Left cardiac atrium (tissue), 4 donors: Measurements from ENCODE around the gene PAF1. TPM values are rescaled to one million over a fixed set of nuclear protein-coding genes. Genes with fewer than 3 reads are reported as not detected.
A peak's percentile ranks its signal among the peaks of the same experiment; 100 is the strongest.
"Not testable (repeated sequence)": the region's sequence is repeated elsewhere in the genome, so short reads cannot be mapped to it uniquely, and the experiment has no call there.

Experiments used
- ATAC-seq, 2 donors: fragments of 200-7000 bp; cut with Tn5 transposase; one replicate each; pipeline ENCODE4 v1.9.1; 2020; ENCODE audit warnings: mild to moderate bottlenecking in 2 of 2, moderate library complexity in 2 of 2
- DNase-seq: peaks from one replicate; pipeline ENCODE4 v3.0.0-alpha.2; 2020
- intact Hi-C, 2 donors: fragments of 100-400 bp; cut with DNase I; formaldehyde crosslinking; loops; one replicate each; pipeline versions ENCODE4 v1.14.1 to v1.15.1; 2022 to 2023
- microRNA-seq, 2 donors: library from miRNA; unstranded; fragments of <30 nt; microRNA quantifications; one replicate each; pipeline ENCODE4 v1.2.0, GENCODE V29; 2020
- total RNA-seq, 2 donors: library from RNA; stranded (reverse); fragmentation: NEBNext Ultra II Directional; extraction: Animal tissue kit (Norgen Biotek cat#: 25700); gene quantifications; one replicate each; pipeline ENCODE4 v1.2.1, GENCODE V29; 2021
- donor health status: DM: no; HTN: yes; CAD: no.
- donor health status: DM: no; HTN: yes; CAD: no; lungs with severe emphysema.
- donor health status: DM: yes; HTN: yes; CAD: no.
- donor health status: Dilated cardiomyopathy.

The PAF1 gene
- total RNA-seq, 2 donors from 2014 or later = 34.5 to 38.4 TPM

- peak; percentile 99 for DNase-seq
- ATAC-seq = peak; percentile 96 to 97
- intact Hi-C loops = no loop called here
Measured at GRCh38 chr19:39341719-39342604, 48.9 kb downstream of the PAF1 start, which contains the start of gene SAMD4B. Gene SAMD4B, plus strand, starts transcription at chr19:39342421. Its CDS starts 14,473 bp downstream, at chr19:39356894.

- DNase-seq (peak; percentile 29), ATAC-seq (peak; percentile 0 to 15)
- intact Hi-C loops = no loop called here
Measured at GRCh38 chr19:39341129-39341718, 49.7 kb downstream of the PAF1 start.

GRCh38 chr19:39340156-39340555, 50.8 kb downstream of the PAF1 start:
- intact Hi-C loops, ATAC-seq, DNase-seq: not testable (repeated sequence)

- ATAC-seq (no peak), DNase-seq (no peak)
- intact Hi-C loops = no loop called here
Measured at GRCh38 chr19:39339674-39340073, 51.2 kb downstream of the PAF1 start.

- DNase-seq (no peak), ATAC-seq (no peak)
- intact Hi-C loops = no loop called here
Measured at GRCh38 chr19:39336483-39336882, 54.4 kb downstream of the PAF1 start.

Small RNAs within 50 kb of the gene (microRNA-seq; reads per million reads assigned to microRNA genes)
- 0 reads per million in 2 donors for gene MIR4530

Other genes with a start within 250 kb of the PAF1 start
- not detected for gene NCCRP1, start 194.1 kb downstream of the PAF1 start, total RNA-seq
- not detected for gene SYCN, start 186.8 kb downstream of the PAF1 start, total RNA-seq
- not detected for gene IFNL3, start 146.1 kb downstream of the PAF1 start, total RNA-seq
- gene IFNL4, start 142.2 kb downstream of the PAF1 start, total RNA-seq = not detected
- gene IFNL2, start 122.7 kb downstream of the PAF1 start, total RNA-seq = not detected
- gene IFNL1, start 94.7 kb downstream of the PAF1 start, total RNA-seq = not detected
- 1 to 10 TPM in 1 of 2 donors, under 1 TPM in 1; 0.55 to 1.4 TPM for gene LRFN1, start 70.2 kb downstream of the PAF1 start, total RNA-seq
- 10 to 100 TPM; 29.6 to 43.8 TPM for gene GMFG, start 55.1 kb downstream of the PAF1 start, total RNA-seq
- 10 to 100 TPM; 44.5 to 72.2 TPM for gene SAMD4B, start 48.7 kb downstream of the PAF1 start, total RNA-seq
- gene MED29, start 272 bp upstream of the PAF1 start, total RNA-seq = 10 to 100 TPM; 21.3 to 25.1 TPM
- gene ZFP36, start 15.7 kb upstream of the PAF1 start, total RNA-seq = 100 to 1,000 TPM in 1 of 2 donors, 10 to 100 TPM in 1; 93.5 to 156 TPM
- gene PLEKHG2, start 21.6 kb upstream of the PAF1 start, total RNA-seq = 10 to 100 TPM; 13.7 to 28.0 TPM
- gene RPS16, start 44.8 kb upstream of the PAF1 start, total RNA-seq = 1,000 to 10,000 TPM; 1,273 to 1,597 TPM
- gene SUPT5H, start 54.5 kb upstream of the PAF1 start, total RNA-seq = 10 to 100 TPM; 61.1 to 70.1 TPM
- gene TIMM50, start 89.7 kb upstream of the PAF1 start, total RNA-seq = 10 to 100 TPM; 60.3 to 71.2 TPM
- gene DLL3, start 107.8 kb upstream of the PAF1 start, total RNA-seq = not detected
- not detected for gene SELENOV, start 124.0 kb upstream of the PAF1 start, total RNA-seq
- 1 to 10 TPM; 2.3 to 2.4 TPM for gene EID2B, start 141.7 kb upstream of the PAF1 start, total RNA-seq
- gene EID2, start 149.1 kb upstream of the PAF1 start, total RNA-seq = 10 to 100 TPM; 11.0 to 14.8 TPM
- gene LGALS13, start 211.4 kb upstream of the PAF1 start, total RNA-seq = not detected